ENCODE data around the gene TTLL11. TPM values are rescaled to one million over a fixed set of nuclear protein-coding genes. Genes with fewer than 3 reads are reported as not detected.

The TTLL11 gene
- total RNA-seq, 1 experiment from 2014 or later, result 1.6 TPM

- in situ Hi-C loops (cut with HindIII; ENCODE audit: low pct_unique_long_range_greater_than_20kb, low sequenced_read_pairs), result no loop called here
- no peak for DNase-seq (ENCODE audit: low read depth, low spot score)
Measured at GRCh38 chr9:121781145-121781548, 312.0 kb downstream of the TTLL11 start.

GRCh38 chr9:121780177-121781040 is 312.7 kb downstream of the TTLL11 start:
- in situ Hi-C loops (cut with HindIII; ENCODE audit: low pct_unique_long_range_greater_than_20kb, low sequenced_read_pairs), result no loop called here

GRCh38 chr9:121779381-121780117 is 313.6 kb downstream of the TTLL11 start:
- in situ Hi-C loops (cut with HindIII; ENCODE audit: low pct_unique_long_range_greater_than_20kb, low sequenced_read_pairs), result no loop called here
- DNase-seq (ENCODE audit: low read depth, low spot score), result no peak

More at GRCh38 chr9:121780177-121781040, 312.7 kb downstream of the TTLL11 start:
- no peak for DNase-seq (ENCODE audit: low read depth, low spot score)

- peak; percentile 10 for DNase-seq (ENCODE audit: low read depth, low spot score)
- in situ Hi-C loops (cut with HindIII; ENCODE audit: low pct_unique_long_range_greater_than_20kb, low sequenced_read_pairs), result no loop called here
Measured at GRCh38 chr9:121778252-121779225, 314.6 kb downstream of the TTLL11 start.

- no peak for DNase-seq (ENCODE audit: low read depth, low spot score)
- in situ Hi-C loops (cut with HindIII; ENCODE audit: low pct_unique_long_range_greater_than_20kb, low sequenced_read_pairs), result no loop called here
Measured at GRCh38 chr9:121776739-121777637, 316.1 kb downstream of the TTLL11 start.

- in situ Hi-C loops (cut with HindIII; ENCODE audit: low pct_unique_long_range_greater_than_20kb, low sequenced_read_pairs), result no loop called here
- no peak for DNase-seq (ENCODE audit: low read depth, low spot score)
Measured at GRCh38 chr9:121776001-121776738, 316.9 kb downstream of the TTLL11 start.

- in situ Hi-C loops (cut with HindIII; ENCODE audit: low pct_unique_long_range_greater_than_20kb, low sequenced_read_pairs), result no loop called here
- DNase-seq (ENCODE audit: low read depth, low spot score), result no peak
Measured at GRCh38 chr9:121774715-121775613, 318.1 kb downstream of the TTLL11 start.

GRCh38 chr9:121773954-121774714 is 319.0 kb downstream of the TTLL11 start:
- no peak for DNase-seq (ENCODE audit: low read depth, low spot score)
- in situ Hi-C loops (cut with HindIII; ENCODE audit: low pct_unique_long_range_greater_than_20kb, low sequenced_read_pairs), result no loop called here

- DNase-seq (ENCODE audit: low read depth, low spot score), result no peak
- in situ Hi-C loops (cut with HindIII; ENCODE audit: low pct_unique_long_range_greater_than_20kb, low sequenced_read_pairs), result no loop called here
Measured at GRCh38 chr9:121773286-121773953, 319.7 kb downstream of the TTLL11 start.

GRCh38 chr9:121772600-121773285 is 320.4 kb downstream of the TTLL11 start:
- in situ Hi-C loops (cut with HindIII; ENCODE audit: low pct_unique_long_range_greater_than_20kb, low sequenced_read_pairs), result no loop called here
- DNase-seq (ENCODE audit: low read depth, low spot score), result no peak
